ENCODE results near the gene IFRD2.
"Not testable (repeated sequence)": the region's sequence is repeated elsewhere in the genome, so short reads cannot be mapped to it uniquely, and the experiment has no call there.

Gene IFRD2

DNA sequence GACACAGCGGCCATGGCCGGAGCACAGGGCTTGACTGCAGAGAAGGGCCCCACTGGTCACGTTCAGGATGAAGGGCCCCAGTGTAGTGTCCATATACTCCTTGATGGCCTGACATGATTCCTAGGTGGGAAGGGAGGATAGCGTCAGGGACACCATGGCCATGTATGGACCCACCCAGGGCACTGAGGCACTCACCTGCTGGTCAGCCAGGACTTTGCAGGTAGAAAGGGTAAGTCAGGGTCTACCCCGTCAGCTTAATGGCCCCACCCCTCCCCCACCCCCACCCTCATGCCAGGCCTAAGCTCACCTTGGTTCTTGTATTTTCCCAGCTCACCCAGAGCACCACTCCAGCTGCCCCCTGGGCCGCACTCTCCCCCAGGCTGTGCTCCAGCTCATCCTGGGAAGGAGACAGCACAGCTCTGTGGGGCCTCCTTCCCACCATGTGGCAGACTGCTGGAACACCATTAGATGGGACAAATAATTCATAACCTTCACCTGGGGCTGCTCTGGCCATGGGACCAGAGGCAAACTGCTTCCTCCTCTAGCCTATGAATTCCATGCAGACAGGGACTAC is 8.5 kb upstream of the IFRD2 start:
- no peak for DNase-seq

DNA sequence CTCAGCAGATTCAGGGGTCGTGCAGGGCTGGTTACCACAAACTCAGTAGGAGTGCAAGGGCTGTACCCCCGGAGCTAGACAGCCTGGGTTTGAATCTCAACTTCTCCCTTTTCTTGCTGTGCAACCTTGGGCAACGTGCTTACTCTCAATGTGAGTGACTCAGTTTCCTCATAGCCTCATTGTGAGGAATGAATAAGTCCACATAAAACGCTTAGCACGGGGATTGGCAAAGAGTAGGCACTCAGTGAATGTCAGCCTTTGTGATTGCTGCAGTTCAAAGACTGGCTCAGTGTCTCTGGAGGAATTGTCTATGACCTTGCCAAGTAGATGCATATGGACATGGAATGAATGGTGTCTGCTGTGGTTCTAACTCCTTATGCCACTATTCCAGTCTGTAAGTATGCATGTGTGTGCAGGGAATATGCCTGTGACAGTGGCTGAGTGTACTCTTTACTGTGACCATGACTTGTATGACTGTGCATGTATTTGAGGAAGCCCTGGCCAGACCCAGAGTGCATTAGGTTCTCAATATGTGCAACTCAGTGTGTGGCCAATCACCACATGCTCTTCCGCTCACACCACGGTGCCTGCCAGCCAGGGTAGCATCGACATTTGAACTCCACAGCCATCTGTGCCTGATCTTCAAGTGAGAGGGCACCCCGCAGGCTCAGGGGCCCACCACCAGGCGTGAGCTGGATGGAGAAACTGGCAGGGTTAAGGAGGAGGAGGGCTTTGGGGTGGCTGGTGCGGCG is 7.9 kb upstream of the IFRD2 start:
- no peak for DNase-seq

DNA sequence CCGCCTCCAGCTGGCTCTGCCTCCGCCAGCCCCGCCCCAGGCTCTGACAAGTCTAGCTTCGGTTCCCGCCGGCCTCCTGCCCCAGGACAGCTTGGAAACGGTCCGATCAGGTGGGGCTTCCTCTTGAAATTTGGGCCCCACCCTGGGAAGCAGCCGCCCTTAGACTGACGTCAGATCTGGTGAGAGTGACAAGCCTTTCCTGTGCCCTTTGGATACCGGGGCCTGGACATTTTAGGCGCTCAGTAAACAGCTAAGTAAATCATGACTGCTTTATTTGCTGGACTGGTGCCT is 7.4 kb upstream of the IFRD2 start:
- no peak for DNase-seq

DNA sequence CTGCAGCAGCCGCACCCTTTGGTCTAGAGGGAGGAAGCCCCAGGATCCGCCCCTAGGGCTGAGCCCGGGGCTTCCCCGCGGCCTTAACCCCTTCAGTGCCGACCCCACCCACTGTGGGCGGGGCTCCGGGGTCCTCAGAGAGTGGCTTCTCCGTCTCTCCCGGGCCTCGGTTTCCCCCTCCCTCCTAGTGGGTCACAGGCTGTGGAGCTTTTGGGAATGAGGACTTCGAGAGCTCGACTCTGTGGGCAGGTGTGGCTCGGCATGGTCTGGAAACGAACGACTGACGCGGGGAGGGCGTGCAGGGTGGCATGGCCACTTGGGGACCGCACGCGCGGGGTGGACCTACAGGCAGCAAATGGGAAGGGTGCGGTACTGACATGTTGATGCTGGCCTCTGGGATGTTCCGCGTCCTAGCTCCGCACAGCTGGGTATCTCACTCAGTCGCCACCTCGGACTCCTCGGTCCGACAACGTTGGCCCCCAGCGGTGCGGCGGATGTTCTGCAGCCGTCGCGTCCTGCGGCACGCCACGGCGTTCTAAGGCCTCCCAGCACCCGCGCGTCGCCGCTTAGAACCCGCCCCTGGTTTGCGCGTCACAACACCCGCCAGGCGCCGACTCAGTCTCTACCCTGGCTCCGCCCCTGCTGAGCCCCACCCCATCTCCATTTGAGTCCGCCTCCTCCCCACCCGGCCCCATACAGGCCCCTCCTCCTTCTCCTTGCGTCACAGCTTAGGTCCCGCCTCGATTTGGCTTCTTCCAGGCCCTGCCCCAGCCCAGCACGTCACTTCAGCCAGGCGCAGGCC is 6.8 kb upstream of the IFRD2 start, which contains the start of the genes HYAL3 and NAA80:
Gene HYAL3 (minus strand): TSS at position 570 of the 802 bp plus-strand sequence. CDS start 3,803 bp downstream, outside the sequence.
Gene NAA80 (minus strand): TSS at position 570 of the 802 bp plus-strand sequence. CDS start 1,942 bp downstream, outside the sequence.
- peak; percentile 77 for DNase-seq

DNA sequence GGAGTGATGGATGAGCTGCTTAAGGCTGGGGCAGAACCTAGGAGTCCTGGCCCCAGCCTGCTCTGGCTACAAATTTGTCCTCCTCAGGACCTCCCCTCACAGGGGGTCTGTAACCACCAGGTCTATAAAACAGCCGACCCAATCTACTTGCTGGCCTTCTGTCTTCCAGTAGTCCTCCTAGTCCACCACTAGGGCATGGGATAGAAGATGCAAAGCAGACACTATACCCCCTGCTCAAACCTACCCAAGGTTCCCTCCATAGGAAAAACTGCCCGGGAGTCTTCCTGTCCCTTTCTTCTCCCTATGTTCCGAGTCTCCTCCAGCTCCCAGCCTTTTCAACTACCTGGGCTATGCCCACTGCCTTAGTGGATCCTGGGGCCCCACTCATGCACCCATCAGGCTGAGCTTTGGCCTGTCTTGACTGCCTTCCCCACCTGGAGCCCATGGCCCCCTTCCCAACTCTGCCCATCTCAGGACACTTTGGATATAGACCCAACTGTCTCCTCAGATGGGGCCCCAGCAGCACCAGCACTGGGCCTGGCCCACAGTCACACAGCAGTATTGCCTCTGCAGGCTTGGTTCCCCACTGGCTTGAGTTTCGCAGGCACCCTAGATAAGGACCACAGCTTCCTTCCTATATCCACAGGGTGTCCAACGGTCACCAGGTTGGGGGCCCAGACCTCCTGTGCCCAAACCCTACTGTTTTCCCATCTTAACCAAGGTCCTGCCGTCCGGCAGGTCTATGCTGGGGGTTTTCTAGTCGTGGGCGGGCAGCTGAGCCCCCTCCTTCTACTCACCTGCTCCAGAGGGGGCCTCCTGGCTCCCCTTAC is 5.9 kb upstream of the IFRD2 start:
- no peak for DNase-seq

DNA sequence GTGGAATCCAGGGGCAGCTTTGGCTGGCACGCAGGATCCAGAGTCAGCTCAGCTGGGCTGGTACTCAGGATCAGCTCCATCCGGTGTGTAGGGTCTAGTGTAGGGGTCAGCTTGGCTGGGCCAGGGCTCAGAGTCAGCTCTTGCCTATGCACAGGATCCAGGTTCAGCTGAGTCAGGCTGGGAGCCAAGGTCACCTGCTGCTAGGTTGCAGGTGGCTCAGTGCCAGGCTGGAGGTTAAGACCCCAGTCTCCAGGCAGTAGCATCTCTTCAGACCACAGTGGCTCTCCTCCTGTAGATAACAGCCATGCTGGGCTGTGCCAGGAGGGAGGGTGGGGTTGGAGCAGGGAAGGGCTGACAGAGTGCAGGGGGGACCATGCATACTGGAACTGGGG is 5.2 kb upstream of the IFRD2 start:
- no peak for DNase-seq

DNA sequence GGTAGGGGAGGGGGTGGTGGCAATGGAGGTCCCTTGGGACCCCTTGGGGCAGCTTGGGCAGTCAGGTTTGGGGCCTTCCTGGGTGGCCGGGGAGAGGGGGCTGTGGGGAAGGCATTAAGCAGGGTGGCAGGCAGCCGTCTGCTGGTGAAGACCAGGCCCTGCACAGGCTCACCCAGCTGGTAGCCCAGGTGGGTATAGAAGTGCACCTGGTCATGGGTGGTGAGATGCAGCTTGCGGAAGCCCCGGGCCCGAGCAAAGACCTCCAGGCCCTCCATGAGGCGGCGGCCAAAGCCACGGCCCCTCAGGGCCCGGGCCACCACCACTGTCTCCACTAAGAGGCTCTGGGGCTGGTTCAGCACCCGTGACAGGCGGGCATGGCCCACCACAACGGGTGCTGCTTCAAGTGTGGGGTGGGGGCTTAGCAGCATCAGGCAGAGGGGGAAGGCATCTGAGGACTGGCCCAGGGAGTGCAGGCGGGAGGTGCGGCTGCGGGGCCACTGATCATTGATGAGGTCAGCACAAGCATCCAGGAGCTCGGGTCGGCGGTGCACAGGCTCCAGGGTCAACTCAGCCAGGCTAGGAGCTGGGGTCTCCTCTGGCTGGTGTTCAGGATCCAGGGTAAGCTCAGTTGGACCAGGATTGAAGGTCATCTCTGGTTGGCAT is 4.6 kb upstream of the IFRD2 start:
- DNase-seq = no peak

DNA sequence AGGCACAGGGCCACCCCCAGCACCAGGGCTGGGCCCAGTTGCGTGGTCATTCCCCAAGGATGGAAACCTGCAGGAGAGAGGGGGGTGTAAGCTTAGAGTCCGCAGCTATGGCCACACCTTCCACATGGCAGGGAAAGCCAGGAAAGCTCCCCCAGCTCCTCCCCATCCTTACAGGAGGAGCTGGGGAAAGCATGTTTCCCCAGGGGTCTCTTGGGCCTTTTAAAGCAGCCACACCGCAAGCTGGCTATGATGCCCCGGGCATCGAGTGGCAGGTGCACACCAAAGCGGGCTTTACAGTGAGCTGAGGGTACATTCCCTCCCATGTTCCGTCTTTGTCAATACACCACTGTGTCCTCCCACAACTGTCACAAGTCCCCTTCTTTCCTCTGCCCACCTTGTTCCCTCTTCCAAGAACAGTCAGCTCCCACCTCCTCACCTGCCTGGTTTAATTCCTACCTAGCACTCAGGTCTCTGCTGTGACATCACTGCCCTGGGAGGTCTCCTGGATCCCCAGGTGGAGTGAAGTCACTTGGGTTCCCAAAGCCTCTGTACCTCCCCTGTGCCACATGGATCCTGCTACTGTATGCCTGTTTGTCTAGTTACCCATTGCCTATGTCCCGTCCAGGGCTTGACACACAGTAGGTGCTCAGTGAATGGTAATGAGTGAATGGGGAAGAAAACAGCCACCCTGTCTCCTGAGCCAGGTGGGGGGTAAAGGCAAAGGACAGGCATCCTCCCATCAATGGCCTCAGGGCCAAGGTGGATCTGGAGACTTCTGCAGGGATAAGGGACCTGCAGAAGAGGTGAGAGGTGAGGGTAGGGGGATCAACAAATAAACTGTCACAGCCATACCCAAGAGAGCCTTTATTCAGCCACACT is 3.6 kb upstream of the IFRD2 start:
- DNase-seq = no peak

DNA sequence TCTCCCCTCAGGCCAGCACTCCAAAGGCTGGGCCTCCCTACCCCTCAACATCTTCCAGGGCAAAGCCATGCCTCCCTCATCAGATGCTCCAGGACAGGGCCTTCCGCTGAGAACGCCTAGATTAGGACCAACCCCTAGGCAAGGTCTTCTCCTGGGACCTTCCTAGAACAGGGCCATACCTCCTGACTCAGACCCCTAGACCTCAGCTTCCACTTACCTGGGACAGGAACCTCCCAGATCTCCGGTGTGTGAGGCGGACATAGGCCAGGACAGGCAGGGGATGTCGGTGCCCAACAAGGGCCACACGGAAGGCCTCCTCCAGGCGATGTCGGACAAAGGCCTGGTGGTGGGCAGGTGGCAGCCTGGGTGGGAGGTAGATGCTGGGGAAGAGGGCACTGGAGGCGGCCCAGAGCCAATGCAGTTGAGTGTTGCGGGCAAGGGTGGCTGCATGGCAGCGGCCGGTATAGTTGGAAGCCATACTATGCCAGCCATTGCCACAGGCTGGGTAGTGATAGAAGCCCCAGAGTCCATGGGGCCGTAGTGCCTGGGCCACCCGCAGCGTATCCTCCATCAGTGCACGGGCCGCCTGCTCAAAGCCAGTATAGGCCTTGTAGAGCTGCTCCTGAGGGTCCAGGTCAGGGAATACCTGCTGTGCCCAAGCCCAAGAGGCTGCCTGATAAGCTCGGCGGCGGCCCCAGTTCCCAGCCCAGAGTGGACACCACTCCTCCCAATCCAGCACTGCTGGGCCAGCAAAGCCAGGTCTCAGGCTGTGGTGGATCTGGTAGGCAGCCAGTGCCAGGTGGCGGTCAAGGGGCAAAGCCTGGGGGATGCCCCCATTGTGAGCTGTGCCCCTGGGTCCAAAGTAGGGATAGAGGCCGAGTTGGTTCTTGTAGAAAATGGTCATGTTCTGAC is 2.5 kb upstream of the IFRD2 start:
- DNase-seq = no peak

DNA sequence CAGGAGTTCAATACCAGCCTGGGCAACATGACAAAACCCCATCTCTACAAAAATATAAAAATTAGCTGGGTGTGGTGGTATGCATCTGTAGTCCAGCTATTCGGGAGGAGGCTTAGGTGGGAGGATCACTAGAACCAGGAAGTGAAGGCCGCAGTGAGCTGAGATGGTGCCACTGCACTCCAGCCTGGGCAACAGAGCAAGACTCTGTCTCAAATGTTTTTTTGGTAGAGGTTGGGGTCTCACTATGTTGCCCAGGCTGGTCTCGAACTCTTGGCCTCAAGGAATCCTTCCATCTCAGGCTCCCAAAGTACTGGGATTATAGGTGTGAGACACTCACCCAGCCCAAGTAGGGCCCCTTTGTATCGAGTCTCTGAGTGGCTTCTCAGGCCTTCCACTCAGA is 1.9 kb upstream of the IFRD2 start:
- DNase-seq = no peak

DNA sequence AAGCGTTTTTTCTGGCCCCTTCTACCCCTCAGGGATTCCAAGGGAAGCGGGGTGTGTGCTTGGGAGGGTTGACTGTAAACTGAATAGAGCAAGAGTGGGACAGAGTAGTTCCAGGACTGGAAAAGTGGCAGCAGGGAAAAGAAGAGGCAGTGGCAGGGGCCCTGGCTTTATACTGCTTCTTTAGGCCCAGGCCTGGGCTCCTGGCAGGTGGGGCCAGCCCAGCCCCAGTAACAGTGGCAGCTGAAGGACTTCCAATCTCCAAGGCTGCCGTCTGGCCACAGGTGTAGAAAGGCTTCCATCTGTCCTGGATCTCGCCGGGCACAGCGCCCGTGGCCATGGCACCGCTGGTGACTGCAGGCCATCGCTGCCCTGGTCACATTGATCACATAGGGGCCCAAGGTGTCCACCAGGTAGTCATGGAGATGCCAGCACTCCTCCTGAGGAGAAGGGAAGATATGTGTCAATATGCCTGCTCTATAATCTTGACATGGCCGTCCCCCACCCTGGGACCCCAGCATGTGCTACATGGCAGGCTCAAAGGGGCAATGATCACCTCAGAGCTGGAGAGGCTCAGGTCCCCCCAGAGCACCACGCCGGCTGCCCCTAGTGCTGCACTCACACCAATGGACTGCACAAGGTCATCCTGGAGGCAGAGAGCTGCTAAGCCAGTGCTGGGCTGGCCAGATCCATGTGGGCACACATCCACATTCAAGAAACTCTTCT is 1.0 kb upstream of the IFRD2 start:
- DNase-seq = no peak

DNA sequence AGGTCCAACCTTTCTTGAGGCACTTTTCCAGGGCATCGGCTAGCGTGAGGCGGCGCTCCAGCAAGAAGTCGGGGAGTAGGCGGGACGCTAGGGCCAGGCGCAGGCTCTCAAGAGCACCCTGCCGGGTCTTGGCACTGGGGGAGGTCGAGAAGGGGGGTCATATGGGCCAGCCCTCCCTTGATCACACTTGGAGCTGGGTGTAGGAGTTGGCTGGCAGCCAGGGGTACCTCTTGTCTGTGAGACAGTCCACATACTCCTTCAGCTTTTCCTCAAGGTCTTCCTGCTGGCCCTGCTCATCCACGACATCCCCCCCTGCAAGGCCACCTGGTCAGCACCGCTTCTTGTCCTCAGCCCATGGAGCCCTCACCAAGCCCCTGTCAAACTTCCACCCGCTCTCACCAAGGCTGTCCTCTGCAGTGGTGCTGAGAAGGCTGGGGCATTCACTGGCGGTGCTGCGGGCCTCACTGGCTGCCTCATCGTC is 2.0 kb downstream of the IFRD2 start:
- no peak for DNase-seq

DNA sequence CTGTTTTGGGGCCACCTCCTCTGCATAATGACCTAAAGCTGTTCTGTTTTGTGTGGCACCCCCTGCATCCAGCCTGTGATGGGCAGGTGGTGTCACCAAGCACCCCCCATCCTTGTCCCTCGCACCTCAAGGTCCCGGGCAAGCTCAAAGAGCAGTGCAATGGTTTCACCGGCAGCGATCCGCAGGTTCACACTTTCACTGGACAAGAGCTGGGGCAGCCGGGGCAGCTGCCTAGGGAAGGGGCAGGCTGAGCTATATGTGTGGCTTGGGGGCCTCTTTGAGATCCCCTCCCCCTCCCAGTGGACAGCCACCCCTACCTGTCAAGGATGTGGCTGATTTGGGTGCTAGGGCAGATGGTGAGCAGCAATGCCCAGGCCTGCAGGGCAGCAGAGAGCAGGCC is 3.1 kb downstream of the IFRD2 start:
- DNase-seq = no peak

DNA sequence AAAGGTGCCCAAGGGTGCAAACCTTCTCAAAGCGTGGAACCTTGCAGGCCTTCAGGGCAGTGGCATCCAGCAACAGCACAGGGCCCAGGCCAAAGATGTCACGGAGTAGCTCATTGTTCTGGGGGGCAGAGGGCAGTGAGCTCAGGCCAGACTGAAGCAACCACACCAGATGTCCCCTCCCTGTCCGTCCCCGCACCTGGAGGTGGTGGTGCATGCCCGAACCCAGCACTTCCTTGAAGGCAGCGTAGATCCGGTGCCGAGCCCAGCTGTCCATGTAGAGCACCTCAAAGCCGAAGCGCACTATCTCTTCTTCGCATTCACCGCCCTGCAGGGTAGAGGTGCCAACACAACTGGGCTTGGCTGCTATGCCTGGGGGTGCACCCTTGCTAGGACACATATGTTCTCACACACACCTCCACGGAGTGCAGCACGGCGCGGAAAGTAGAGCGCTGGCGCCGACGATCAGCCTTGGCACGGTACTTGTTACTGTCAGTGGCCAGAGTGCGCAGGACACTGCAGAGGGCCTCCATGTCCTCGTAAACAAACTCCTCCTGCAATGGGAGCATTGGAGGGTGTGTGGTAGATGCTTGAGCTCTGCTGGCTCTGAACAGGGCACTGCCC is 3.7 kb downstream of the IFRD2 start:
- no peak for DNase-seq

DNA sequence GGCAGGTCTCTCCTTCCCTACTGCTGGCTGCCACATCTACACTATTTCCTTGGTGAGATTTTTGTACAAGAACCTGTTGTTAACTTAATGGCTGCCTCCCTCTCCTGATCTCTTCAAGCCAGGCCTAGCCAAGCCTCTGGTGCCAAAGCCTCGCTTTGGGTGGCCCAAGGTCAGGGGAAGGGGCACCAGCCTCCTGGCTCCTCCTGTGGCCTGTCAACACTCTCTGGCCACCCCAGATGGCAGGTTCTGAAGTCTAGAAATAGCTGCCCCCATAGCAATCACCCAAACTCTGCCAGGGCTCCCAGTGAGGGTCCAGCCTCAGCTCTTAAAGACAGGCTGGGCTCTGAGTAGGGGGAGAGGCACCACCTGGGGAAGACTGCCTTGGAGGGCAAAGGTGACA is 5.0 kb downstream of the IFRD2 start:
- DNase-seq = no peak

DNA sequence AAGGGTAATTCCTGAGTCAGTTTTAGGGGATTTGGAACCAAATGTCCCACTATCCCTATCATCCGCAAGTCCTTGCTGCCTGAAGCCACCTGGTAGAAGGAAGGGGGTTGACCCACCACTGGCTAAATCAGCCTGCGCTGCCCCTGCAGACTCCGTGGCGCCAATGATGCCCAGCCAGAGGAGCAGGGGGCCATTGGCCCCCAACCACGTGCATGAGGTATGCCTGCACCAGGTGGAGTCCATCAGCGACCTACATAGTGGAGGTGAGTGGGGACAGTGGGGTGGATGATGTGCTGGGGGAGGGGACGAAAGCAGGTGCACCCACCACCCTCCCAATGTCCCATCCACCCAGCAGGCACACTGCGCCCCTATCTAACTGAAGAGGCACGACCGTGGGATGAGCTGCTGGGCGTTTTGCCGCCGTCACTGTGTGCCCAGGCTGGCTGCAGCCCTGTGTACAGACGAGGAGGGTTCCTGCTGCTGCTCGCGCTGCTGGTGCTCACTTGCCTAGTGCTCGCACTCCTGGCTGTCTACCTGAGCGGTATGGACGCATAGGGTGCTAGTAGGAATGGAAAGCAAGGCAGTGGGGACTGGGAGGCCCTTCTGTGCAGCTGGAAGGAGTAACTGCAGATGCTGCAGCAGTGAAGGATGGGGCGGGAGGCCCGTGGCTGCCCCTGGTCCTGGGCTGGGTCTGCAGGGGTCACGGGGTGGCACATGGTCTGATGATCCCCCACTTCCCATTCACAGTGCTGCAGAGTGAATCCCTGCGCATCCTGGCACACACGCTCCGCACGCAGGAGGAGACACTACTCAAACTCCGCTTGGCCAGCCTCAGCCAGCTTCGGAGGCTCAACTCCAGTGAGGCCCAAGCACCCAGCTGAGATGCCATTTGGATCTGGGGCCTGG is 5.7 kb downstream of the IFRD2 start:
- DNase-seq = no peak

DNA sequence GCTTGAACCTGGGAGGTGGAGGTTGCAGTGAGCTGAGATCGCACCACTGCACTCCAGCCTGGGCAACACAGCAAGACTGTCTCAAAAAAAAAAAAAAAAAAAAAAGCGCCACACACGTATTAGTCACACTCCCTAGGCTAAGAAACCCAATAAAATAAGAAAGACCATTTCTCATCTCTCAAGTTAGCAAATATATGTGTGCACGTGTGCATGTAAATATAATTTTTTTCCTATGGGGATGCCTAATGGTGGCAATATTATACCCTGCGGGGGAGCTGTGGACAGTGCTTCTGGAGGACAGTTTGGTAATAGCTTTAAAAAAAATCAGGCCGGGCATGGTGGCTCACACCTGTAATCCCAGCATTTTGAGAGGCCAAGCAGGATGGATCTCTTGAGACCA is 8.1 kb downstream of the IFRD2 start:
- not testable (repeated sequence) for DNase-seq

Data from cortex of kidney (tissue), 1 donor.